Neuronal stem cell (in vitro differentiated cells): ENCODE results near the gene CREB3L1.
"Not testable (repeated sequence)": the region's sequence is repeated elsewhere in the genome, so short reads cannot be mapped to it uniquely, and the experiment has no call there.

Experiments
- DNase-seq: peaks from one replicate; pipeline ENCODE4 v3.0.0-alpha.2; 2013; ENCODE audit warnings: low spot score
- H2AFZ ChIP-seq: one replicate; pipeline ENCODE4 v1.6.1; 2013; ENCODE audit warnings: mild to moderate bottlenecking, low read length, inconsistent platforms
- H2AK5ac ChIP-seq: 2 replicates; pipeline ENCODE4 v1.6.1; 2013; ENCODE audit warnings: low read depth, mild to moderate bottlenecking, inconsistent platforms, low read length, moderate library complexity, mixed read lengths
- H2BK120ac ChIP-seq: 2 replicates; pipeline ENCODE4 v1.6.1; 2013; ENCODE audit warnings: low read depth, mild to moderate bottlenecking, inconsistent platforms, low read length, moderate library complexity, mixed read lengths
- H2BK12ac ChIP-seq: one replicate; pipeline ENCODE4 v1.6.1; 2013; ENCODE audit warnings: low read length, inconsistent platforms
- H2BK15ac ChIP-seq: 2 replicates; pipeline ENCODE4 v1.6.1; 2013; ENCODE audit warnings: mild to moderate bottlenecking, low read length, inconsistent platforms, mixed read lengths
- H2BK5ac ChIP-seq: one replicate; pipeline ENCODE4 v1.6.1; 2013; ENCODE audit warnings: inconsistent platforms, mild to moderate bottlenecking, low read length, moderate library complexity
- H3K14ac ChIP-seq: one replicate; pipeline ENCODE4 v1.6.1; 2013; ENCODE audit warnings: low read length, inconsistent platforms
- H3K18ac ChIP-seq: 2 replicates; pipeline ENCODE4 v1.6.1; 2013; ENCODE audit warnings: low read length, inconsistent platforms
- H3K23ac ChIP-seq: 2 replicates; pipeline ENCODE4 v1.6.1; 2013; ENCODE audit warnings: low read depth, mild to moderate bottlenecking, mixed read lengths, low read length, inconsistent platforms; ENCODE audit not compliant: poor library complexity
- H3K27ac ChIP-seq: replicated peaks from 3 replicates; pipeline ENCODE4 v1.5.1; 2013; ENCODE audit warnings: low read length, inconsistent platforms
- H3K27me3 ChIP-seq, 3 experiments: 2 replicates each; pipeline ENCODE4 v1.6.1; 2013; ENCODE audit warnings: low read length in 3 of 3, mild to moderate bottlenecking in 2 of 3, inconsistent platforms in 1 of 3, low read depth in 1 of 3, mixed read lengths in 1 of 3, moderate library complexity in 1 of 3; ENCODE audit not compliant: control insufficient read depth in 3 of 3, insufficient read depth in 3 of 3
- H3K36me3 ChIP-seq, 2 donors: replicated peaks in 1 of 2; 2 replicates each; pipeline ENCODE4 v1.6.1; 2013; ENCODE audit warnings: low read length in 2 of 2; ENCODE audit not compliant: control insufficient read depth in 2 of 2, insufficient read depth in 2 of 2
- H3K4ac ChIP-seq: 2 replicates; pipeline ENCODE4 v1.6.1; 2013; ENCODE audit warnings: inconsistent platforms, mild to moderate bottlenecking, low read length, moderate library complexity
- H3K4me1 ChIP-seq, 2 donors: 1 replicate in 1 of 2; 2 replicates in 1 of 2; pipeline ENCODE4 v1.6.1; 2013; ENCODE audit warnings: low read length in 2 of 2, low read depth in 1 of 2; ENCODE audit not compliant: control insufficient read depth in 2 of 2, insufficient read depth in 1 of 2
- H3K4me2 ChIP-seq: one replicate; pipeline ENCODE4 v1.6.1; 2013; ENCODE audit warnings: mild to moderate bottlenecking, low read length, inconsistent platforms; ENCODE audit not compliant: insufficient read depth, poor library complexity, severe bottlenecking
- H3K4me3 ChIP-seq, 2 donors: 2 replicates each; pipeline ENCODE4 v1.5.1; 2013; ENCODE audit warnings: low read length in 2 of 2, mild to moderate bottlenecking in 2 of 2, inconsistent platforms in 1 of 2, moderate library complexity in 1 of 2
- H3K79me1 ChIP-seq: one replicate; pipeline ENCODE4 v1.6.1; 2013; ENCODE audit warnings: low read depth, mild to moderate bottlenecking, inconsistent platforms, low read length, moderate library complexity
- H3K9ac ChIP-seq: one replicate; pipeline ENCODE4 v1.6.1; 2013; ENCODE audit warnings: mild to moderate bottlenecking, low read depth, low read length, inconsistent platforms; ENCODE audit not compliant: poor library complexity
- H3K9me3 ChIP-seq, 2 donors: replicated peaks in 1 of 2; 2 replicates each; pipeline versions ENCODE3 to v1.6.1; 2013; ENCODE audit warnings: low read length in 2 of 2, mild to moderate bottlenecking in 2 of 2, inconsistent platforms in 1 of 2, low read depth in 1 of 2, mixed read lengths in 1 of 2, moderate library complexity in 1 of 2; ENCODE audit not compliant: control insufficient read depth in 2 of 2, insufficient read depth in 1 of 2
- H4K8ac ChIP-seq: one replicate; pipeline ENCODE4 v1.6.1; 2013; ENCODE audit warnings: low read depth, mild to moderate bottlenecking, inconsistent platforms, low read length, moderate library complexity
- H4K91ac ChIP-seq: one replicate; pipeline ENCODE4 v1.6.1; 2013; ENCODE audit warnings: low read length, low read depth, mild to moderate bottlenecking, inconsistent platforms; ENCODE audit not compliant: poor library complexity
- WGBS, 2 donors: extraction: QIAGEN DNeasy Blood & Tissue Kit; methylation state at CpG; one replicate each; pipeline ENCODE4 v1.1.7; 2013; ENCODE audit warnings: missing lambda C conversion rate in 2 of 2, mixed read lengths in 1 of 2; ENCODE audit not compliant: insufficient read length in 2 of 2, insufficient replicate concordance in 1 of 2; ENCODE audit errors: extremely low coverage in 2 of 2; 5-methylcytosine and 5-hydroxymethylcytosine counted together

Gene CREB3L1

GRCh38 chr11:46302866-46303265, 25.4 kb downstream of the CREB3L1 start:
- Histone ChIP-seq H3K4me3 (no peak overlapping the region), H3K36me3 (no peaks in the 10 kb centered on the region), H3K9me3 (no peaks in the 10 kb centered on the region), H3K18ac (no peak overlapping the region), H4K8ac (no peak overlapping the region), H3K27me3 (no peaks in the 10 kb centered on the region), H3K4me1 (peaks cover 0 to 10% of the 10 kb centered on the region in 2 donors), H2BK5ac (no peak overlapping the region), H2BK120ac (no peak overlapping the region), H2BK15ac (no peak overlapping the region), H3K14ac (no peak overlapping the region), H3K79me1 (no peaks in the 10 kb centered on the region), H2AFZ (no peak overlapping the region), H2BK12ac (no peak overlapping the region), H3K4me2 (no peak overlapping the region), H3K9ac (no peak overlapping the region), H3K27ac (no peak overlapping the region), H3K23ac (no peak overlapping the region), H2AK5ac (no peak overlapping the region), H3K4ac (no peak overlapping the region), H4K91ac (no peak overlapping the region)
- no peak for DNase-seq
- WGBS, 2 donors = no CpG with 5 or more reads among the region's 7 CpGs

DNA sequence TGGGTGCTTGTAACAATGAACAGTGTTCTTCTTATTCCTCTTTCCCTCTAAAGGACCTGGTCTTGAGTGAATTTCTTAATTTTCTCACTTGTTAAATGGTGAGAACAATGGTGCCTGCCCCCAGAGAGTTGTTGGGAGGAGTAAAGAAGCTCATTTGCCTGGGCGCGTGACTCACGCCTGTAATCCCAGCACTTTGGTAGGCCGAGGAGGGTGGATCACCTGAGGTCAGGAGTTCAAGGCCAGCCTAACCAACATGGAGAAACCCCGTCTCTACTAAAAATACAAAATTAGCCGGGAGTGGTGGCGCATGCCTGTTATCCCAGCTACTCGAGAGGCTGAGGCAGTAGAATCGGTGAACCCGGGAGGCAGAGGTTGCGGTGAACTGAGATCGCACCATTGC, 26.6 kb downstream of the CREB3L1 start:
- not testable (repeated sequence) for H2BK12ac ChIP-seq, H2BK120ac ChIP-seq, H3K27ac ChIP-seq, H3K14ac ChIP-seq, H2BK15ac ChIP-seq, H2AFZ ChIP-seq, H3K4me3 ChIP-seq, H3K4me2 ChIP-seq, H4K8ac ChIP-seq, H3K4ac ChIP-seq, H2AK5ac ChIP-seq, H3K79me1 ChIP-seq, H3K18ac ChIP-seq, H2BK5ac ChIP-seq, H3K36me3 ChIP-seq, H3K23ac ChIP-seq, H3K9ac ChIP-seq, H3K27me3 ChIP-seq, H3K9me3 ChIP-seq, DNase-seq, H4K91ac ChIP-seq
- no CpG with 5 or more reads among the region's 12 CpGs for WGBS, 2 donors
- H3K4me1 ChIP-seq = peaks cover 3 to 15% of the 10 kb centered on the region in 2 donors

DNA sequence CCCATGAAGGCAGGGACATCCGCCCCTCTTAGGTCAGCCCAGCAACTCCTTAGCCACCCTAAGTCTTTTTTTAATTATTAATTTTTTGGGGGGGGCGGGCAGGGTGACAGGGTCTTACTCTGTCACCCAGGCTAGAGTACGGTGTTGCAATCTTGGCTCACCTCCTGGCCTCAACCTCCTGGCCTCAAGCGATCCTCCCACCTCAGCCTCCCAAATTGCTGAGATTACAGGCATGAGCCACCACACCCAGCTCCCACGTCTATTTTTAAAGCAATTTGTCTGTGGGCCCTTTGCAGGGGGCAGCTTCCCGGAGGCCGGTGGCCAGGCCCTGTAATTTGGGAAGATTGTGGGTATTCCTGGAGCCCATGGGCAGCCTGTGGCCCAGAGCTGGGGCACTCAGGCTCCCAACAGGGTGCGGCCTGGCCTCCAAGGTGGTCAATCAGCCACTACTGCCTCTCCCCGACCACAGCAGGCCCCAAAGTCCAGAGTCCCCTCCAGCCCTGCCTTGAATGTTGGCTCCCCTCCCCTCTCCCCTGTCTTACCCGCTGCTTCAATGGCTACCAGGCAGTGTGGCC, 27.2 kb downstream of the CREB3L1 start:
- Histone ChIP-seq H2BK120ac (no peak overlapping the region), H2AK5ac (peak overlapping the region; percentile 78), H3K4me1 (peaks cover 3 to 13% of the 10 kb centered on the region in 2 donors), H3K36me3 (no peaks in the 10 kb centered on the region), H3K14ac (no peak overlapping the region), H3K23ac (no peak overlapping the region), H3K4me2 (no peak overlapping the region), H3K27ac (no peak overlapping the region), H3K18ac (no peak overlapping the region), H2BK15ac (no peak overlapping the region), H3K4me3 (peak overlapping the region in 1 of 2 donors; percentile 3), H3K4ac (no peak overlapping the region), H3K27me3 (peaks cover 0 to 3% (median 0%) of the 10 kb centered on the region in 3 experiments), H3K9ac (no peak overlapping the region), H2BK5ac (no peak overlapping the region), H4K91ac (no peak overlapping the region), H4K8ac (no peak overlapping the region), H2BK12ac (no peak overlapping the region), H3K9me3 (no peaks in the 10 kb centered on the region), H2AFZ (peak overlapping the region; percentile 87), H3K79me1 (no peaks in the 10 kb centered on the region)
- DNase-seq = no peak
- WGBS, 2 donors = no CpG with 5 or more reads among the region's 10 CpGs

- H3K14ac ChIP-seq = no peak overlapping the region
- no peak overlapping the region for H2BK15ac ChIP-seq
- H3K18ac ChIP-seq = no peak overlapping the region
- no peak overlapping the region for H4K91ac ChIP-seq
- no peaks in the 10 kb centered on the region for H3K36me3 ChIP-seq
- H3K4ac ChIP-seq = no peak overlapping the region
- no peak for DNase-seq
- H3K27me3 ChIP-seq = peaks cover 0 to 7% (median 0%) of the 10 kb centered on the region in 3 experiments
- H3K9ac ChIP-seq = no peak overlapping the region
- H3K4me1 ChIP-seq = peaks cover 3 to 13% of the 10 kb centered on the region in 2 donors
- H2BK120ac ChIP-seq = no peak overlapping the region
- no peak overlapping the region for H3K4me3 ChIP-seq
- H3K9me3 ChIP-seq = no peaks in the 10 kb centered on the region
- no peak overlapping the region for H3K4me2 ChIP-seq
- no peak overlapping the region for H2BK12ac ChIP-seq
- no peaks in the 10 kb centered on the region for H3K79me1 ChIP-seq
- WGBS, 2 donors = no CpG with 5 or more reads among the region's 6 CpGs
- no peak overlapping the region for H2BK5ac ChIP-seq
- peak overlapping the region; percentile 87 for H2AFZ ChIP-seq
- H3K23ac ChIP-seq = no peak overlapping the region
- H2AK5ac ChIP-seq = peak overlapping the region; percentile 78
- H4K8ac ChIP-seq = no peak overlapping the region
- no peak overlapping the region for H3K27ac ChIP-seq
Measured at GRCh38 chr11:46305295-46305694, 27.8 kb downstream of the CREB3L1 start.
